ENCODE data around the gene EEF2K.

Gene EEF2K

GRCh38 chr16:22336581-22336980 lies 130.5 kb downstream of the EEF2K start:
- no peak for DNase-seq

GRCh38 chr16:22337045-22337444 lies 131.0 kb downstream of the EEF2K start:
- ATAC-seq (no peak), DNase-seq (no peak)

More at GRCh38 chr16:22336581-22336980, 130.5 kb downstream of the EEF2K start:
- no peak for ATAC-seq

GRCh38 chr16:22337849-22338635 lies 132.0 kb downstream of the EEF2K start:
- DNase-seq = no peak
- no peak for ATAC-seq

Data from stimulated activated naive CD8-positive, alpha-beta T cell treated with anti-CD3 and anti-CD28 coated beads, Interleukin-15, Interleukin-2, amounts not matched to agents 100 U/mL and 50 U/mL, for 24 hours (primary cell).